CD4-positive, alpha-beta T cell treated with Interleukin-17A for 1 hour (primary cell): ENCODE measurements around the gene APOE.
A peak's percentile ranks its signal among the peaks of the same experiment; 100 is the strongest.
"Not testable (repeated sequence)": the region's sequence is repeated elsewhere in the genome, so short reads cannot be mapped to it uniquely, and the experiment has no call there.

Experiments
- DNase-seq: peaks from one replicate; pipeline ENCODE4 v3.0.0-alpha.2; 2020

Gene APOE

DNA sequence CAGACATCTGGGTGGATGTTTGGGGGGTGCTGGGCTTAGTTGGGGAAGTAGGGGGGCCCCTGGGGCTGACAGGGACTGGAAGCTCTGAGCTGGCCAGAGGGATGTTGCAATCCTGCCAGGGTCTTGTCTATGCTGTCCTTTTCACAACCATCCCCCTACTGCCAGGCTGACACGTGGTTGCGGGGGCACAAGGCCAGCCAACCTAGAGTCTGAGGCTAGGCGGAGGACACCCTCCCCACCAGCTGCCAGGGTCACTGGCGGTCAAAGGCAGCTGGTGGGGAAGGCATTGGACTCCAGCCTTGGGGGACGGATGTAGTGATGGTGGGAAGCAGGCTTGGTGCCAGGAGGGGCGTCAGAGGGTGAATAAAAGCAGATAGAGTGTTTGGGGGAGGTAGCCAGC is 7.3 kb downstream of the APOE start:
- no peak for DNase-seq

DNA sequence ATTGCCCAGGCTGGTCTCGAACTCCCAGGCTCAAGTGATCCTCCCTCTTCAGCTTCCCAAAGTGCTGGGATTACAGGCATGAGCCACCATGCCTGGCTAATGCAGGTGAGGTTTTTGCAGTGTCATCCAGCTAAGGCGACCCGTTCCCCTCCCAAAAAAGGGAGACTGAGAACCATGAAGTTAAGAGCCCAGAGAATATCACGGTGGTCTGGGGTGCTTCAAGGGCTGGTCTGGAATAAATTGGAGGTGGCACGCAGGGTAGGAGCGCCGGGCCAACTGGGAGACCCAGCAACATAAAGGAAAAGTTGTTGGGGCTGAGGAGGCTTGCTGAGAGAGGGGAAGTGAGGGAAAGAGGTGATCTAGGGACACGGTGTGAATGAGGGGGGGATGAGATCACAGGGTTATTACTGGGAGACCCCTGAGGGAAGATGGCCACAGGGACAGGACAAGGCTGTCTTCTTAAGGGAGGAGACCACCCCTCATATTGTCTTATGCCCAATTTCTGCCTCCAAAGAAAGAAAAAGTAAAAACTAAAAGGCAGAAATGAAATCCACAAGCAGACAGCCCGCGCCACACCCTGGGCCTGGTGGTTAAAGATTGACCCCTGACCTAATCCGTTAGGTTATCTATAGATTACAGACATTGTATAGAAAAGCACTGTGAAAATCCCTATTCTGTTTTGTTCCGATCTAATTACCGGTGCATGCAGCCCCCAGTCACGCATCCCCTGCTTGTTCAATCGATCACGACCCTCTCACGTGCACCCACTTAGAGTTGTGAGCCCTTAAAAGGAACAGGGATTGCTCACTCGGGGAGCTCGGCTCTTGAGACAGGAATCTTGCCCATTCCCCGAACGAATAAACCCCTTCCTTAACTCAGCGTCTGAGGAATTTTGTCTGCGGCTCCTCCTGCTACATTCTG is 8.2 kb downstream of the APOE start:
- not testable (repeated sequence) for DNase-seq

DNA sequence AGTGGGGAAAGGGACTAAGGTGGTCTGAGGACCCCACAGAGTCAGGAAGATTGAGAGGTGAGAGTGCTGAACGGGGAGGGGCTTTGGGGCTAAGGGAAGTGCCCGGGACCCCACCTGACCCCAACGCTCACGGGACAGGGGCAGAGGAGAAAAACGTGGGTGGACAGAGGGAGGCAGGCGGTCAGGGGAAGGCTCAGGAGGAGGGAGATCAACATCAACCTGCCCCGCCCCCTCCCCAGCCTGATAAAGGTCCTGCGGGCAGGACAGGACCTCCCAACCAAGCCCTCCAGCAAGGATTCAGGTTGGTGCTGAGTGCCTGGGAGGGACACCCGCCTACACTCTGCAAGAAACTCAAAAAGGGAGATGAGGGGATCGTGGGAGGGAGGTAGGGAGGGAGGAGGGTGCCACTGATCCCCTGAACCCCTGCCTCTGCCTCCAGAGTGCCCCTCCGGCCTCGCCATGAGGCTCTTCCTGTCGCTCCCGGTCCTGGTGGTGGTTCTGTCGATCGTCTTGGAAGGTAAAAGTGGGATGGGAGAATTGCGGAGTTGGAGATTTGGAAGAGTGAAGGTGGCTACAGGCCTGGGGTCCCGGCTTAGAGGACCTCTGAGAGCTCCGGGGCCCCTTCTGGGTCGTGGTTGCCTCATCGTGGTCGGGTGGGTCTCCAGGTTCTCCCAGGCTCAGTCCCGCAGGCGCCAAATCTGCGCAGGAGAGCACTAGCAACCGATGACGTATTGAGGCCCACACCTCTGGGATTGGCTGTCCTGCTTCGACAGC is 9.0 kb downstream of the APOE start, which contains the start of gene APOC1:
TSS of gene APOC1 (plus strand) at position 176 of the 774 bp plus-strand sequence. CDS start at position 460, 284 bp downstream.
- peak; percentile 82 for DNase-seq

DNA sequence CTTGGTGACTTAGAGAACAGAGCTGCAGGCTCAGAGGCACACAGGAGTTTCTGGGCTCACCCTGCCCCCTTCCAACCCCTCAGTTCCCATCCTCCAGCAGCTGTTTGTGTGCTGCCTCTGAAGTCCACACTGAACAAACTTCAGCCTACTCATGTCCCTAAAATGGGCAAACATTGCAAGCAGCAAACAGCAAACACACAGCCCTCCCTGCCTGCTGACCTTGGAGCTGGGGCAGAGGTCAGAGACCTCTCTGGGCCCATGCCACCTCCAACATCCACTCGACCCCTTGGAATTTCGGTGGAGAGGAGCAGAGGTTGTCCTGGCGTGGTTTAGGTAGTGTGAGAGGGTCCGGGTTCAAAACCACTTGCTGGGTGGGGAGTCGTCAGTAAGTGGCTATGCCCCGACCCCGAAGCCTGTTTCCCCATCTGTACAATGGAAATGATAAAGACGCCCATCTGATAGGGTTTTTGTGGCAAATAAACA is 18.7 kb downstream of the APOE start:
- no peak for DNase-seq

DNA sequence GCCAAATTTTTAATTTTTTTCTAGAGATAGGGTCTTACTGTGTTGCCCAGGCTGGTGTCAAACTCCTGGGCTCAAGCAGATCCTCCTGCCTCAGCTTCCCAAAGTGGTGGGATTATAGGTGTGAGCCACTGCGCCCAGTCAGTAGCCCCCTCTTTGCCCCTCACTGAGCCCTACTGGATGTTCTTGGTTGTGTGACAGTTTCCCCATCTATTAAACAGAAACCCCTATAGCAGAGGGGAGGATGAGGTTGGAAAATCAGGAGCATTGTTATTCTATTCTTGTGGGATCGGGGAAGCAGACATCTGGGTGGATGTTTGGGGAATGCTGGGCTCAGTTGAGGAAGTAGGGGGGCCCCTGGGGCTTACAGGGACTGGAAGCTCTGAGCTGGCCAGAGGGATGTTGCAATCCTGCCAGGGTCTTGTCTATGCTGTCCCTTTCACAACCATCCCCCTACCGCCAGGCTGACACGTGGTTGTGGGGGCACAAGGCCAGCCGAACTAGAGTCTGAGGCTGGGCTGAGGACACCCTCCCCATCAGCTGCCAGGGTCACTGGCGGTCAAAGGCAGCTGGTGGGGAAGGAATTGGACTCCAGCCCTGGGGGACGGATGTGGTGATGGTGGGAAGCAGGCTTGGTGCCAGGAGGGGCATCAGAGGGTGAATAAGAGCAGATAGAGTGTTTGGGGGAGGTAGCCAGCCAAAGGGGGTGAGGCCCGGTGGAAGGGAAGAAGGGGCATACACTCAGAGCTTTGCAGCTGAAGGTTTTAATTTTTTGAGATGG is 19.7 kb downstream of the APOE start:
- DNase-seq = no peak

DNA sequence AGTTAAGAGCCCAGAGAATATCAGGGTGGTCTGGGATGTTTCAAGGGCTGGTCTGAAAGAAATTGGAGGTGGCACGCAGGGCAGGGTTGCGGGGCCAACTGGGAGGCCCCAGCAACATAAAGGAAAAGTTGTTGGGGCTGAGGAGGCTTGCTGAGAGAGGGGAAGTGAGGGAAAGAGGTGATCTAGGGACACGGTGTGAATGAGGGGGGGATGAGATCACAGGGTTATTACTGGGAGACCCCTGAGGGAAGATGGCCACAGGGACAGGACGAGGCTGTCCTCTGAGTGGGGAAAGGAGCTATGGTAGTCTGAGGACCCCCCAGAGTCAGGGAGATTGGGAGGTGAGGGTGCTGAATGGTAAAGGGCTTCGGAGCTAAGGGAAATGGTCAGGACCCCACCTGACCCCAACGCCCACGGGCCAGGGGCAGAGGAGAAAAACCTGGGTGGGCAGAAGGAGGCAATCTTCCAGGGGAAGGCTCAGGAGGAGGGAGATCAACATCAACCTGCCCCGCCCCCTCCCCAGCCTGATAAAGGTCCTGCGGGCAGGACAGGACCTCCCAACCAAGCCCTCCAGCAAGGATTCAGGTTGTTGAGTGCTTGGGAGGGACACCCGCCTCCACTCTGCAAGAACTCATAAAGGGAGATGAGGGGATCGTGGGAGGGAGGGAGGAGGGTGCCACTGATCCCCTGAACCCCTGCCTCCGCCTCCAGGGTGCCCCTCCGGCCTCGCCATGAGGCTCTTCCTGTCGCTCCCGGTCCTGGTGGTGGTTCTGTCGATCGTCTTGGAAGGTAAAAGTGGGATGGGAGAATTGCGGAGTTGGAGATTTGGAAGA is 20.9 kb downstream of the APOE start:
- not testable (repeated sequence) for DNase-seq

DNA sequence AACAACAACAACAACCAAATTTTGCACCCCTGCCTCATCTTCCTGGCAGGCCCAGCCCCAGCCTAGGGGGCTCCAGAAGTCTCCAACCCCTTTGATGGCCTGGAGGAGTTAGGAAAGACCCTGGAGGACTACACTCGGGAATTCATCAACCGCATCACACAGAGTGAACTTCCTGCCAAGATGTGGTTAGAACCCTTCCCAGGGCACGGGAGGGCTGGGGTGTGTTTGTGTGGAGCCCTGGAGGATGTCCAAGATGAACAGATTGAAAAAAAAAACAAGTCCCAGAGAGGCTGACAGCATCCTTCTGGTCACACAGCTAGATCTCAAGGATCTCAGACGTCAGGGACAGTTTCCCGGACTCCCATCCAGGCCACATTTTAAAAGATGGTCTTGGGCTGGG is 22.1 kb downstream of the APOE start:
- DNase-seq = no peak

DNA sequence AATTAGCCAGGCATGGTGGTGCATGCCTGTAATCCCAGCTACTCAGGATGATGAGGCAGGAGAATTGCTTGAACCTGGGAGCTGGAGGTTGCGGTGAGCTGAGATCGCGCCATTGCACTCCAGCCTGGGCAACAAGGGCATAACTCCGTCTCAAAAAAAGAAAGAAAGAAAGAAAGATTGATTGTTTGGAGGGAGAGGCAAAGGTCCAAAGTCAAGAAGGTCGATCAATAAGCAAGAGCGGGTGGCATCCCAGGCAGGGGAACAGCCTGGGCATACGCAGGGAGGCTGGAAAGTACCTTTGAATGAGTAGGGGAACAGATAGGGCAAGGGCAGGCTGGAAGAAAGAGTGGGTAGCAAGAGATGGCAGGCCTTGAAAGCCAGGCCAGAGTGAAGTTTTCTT is 24.5 kb downstream of the APOE start:
- DNase-seq = no peak

DNA sequence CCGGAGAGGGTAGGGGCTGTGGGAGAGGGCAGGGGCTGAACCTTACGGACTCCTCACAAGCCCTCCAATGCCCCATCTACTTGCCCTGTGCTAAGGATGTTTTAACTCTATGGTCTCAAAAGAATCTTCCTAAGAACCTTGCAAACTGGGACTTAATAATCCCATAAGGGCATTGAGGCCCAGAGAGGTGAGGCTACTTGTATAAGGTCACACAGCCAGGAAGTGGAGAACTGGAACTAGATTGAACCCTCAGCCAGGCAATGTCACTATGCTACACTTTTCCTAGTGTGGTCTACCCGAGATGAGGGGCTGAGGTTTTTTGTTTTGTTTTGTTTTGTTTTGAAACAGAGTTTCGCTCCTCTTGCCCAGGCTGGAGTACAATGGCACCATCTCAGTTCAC is 25.9 kb downstream of the APOE start:
- DNase-seq = no peak

DNA sequence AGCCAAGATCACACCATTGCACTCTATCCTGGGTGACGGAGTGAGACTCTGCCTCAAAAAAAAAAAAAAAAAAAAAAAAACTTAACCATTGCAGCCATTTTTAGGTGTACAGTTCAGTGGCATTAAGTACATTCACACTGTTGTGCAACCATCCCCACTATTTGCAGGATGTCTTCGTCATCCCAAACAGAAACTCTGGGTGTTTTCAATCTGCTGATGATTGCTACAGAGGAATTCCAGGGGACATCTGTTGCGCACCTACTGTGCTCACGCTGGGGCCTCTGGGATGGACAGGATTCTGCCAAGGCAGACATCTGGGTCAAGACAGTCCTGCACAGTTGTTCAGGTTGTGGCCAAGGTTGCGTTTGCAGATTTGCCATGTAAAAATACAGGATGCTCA is 34.1 kb downstream of the APOE start:
- no peak for DNase-seq

DNA sequence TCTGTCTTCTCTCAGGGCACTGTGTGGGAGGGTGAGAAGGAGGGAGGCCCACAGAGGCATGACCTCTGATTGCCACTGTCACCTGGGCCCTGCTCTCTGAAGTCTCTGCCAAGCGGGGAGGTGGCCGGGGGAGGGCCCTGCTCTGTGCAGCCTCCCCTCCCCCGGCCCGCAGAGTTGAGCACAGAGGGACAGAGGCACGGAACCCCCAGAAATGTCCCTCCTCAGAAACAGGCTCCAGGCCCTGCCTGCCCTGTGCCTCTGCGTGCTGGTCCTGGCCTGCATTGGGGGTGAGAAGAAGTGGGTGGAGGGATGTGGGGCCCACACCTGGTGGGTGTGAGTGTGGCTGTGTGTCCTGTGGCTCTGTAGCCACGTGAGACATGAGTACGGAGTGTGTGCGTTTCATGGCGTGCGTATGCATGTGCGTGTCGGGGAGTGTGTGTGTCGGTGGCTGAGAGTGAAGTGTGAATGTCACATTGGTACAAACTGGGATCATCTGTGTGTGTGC is 36.5 kb downstream of the APOE start, which contains the start of gene APOC4:
TSS of gene APOC4 (plus strand) at position 171 of the 505 bp plus-strand sequence. CDS start at position 212, 41 bp downstream.
- DNase-seq = no peak

DNA sequence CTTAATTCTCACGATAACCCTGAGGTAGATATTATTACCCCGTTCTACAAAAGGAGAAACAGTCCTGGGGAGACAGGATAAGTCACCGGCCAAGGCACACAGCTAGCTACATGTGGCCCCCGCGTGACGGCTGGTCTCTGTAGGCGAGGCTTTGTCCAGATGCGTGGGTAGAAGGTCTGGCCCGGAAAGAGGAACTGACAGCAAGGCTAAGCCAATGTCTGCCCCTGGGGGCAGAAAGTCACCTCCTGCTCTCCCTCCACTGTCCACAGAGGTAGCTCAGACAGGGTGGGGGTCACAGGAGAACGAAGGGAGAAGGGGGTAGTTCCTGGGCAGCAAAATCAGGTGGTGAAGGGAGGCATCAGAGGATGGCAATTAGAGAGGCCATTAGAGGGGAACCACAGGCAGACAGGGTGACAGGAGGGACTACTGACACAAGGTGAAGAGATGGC is 38.2 kb downstream of the APOE start:
- DNase-seq = no peak

DNA sequence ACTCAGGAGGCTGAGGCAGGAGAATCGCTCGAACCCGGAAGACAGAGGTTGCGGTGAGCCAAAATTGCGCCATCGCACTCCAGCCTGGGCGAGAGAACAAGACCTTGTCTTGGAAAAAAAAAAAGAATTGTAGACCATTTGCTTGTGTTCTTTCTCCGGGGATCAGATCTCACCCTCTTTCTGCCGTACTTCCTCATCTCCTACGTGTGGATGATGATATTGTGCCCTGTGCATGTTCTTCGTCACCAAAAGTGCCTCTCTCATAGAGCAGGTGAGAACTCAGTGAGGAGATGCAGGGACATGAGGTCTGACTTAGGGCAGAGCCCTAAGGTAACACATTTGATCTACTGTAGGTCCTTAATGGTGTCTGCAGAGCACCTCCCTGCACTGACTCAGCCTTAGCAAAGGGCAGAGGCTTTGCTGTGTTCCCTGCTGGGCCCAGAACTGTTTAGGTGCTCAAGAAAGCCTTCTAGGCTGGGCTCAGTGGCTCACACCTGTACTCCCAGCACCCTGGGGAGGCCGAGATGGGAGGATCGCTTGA is 41.5 kb downstream of the APOE start:
- no peak for DNase-seq

DNA sequence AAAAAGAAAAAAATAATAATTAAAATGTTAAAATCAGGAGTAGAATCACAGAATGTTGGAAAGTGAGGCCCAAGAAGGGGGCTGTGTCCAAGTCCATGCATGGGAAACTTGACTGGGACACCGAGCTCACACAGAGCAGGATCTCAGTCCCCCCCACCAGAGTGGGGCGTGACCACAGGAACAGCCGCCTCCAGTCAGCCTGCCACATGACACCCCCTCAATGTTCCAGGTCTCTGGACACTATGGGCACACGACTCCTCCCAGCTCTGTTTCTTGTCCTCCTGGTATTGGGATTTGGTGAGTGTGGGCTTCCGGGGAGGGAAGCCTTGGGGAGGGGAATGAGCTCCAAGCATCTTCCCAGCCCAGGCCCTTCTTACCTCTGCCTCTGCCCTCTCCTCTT is 42.6 kb downstream of the APOE start:
- no peak for DNase-seq

DNA sequence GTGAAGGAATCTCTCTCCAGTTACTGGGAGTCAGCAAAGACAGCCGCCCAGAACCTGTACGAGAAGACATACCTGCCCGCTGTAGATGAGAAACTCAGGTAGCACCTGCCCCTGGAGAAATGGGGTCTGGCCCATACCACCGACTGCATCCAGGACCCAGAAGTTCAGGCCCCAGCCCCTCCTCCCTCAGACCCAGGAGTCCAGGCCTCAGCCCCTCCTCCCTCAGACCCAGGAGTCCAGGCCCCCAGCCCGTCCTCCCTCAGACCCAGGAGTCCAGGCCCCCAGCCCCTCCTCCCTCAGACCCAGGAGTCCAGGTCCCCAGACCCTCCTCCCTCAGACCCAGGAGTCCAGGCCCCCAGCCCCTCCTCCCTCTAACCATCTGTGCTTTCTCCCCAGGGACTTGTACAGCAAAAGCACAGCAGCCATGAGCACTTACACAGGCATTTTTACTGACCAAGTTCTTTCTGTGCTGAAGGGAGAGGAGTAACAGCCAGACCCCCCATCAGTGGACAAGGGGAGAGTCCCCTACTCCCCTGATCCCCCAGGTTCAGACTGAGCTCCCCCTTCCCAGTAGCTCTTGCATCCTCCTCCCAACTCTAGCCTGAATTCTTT is 43.3 kb downstream of the APOE start:
- DNase-seq = no peak

DNA sequence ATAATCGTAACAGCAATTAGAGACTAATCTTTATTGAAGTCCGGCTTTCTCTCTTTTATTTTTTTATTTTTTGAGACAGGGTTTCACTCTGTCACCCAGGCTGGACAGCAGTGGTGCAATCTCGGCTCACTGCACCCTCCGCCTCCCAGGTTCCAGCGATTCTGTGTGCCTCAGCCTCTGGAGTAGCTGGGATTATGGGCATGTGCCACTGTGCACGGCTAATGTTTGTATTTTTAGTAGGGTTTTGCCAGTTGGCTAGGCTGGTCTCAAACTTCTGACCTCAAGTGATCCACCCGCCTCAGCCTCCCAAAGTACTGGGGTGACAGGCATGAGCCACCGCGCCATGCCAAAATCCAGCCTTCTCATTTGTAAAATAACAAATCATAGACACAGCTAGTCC is 44.0 kb downstream of the APOE start:
- no peak for DNase-seq

DNA sequence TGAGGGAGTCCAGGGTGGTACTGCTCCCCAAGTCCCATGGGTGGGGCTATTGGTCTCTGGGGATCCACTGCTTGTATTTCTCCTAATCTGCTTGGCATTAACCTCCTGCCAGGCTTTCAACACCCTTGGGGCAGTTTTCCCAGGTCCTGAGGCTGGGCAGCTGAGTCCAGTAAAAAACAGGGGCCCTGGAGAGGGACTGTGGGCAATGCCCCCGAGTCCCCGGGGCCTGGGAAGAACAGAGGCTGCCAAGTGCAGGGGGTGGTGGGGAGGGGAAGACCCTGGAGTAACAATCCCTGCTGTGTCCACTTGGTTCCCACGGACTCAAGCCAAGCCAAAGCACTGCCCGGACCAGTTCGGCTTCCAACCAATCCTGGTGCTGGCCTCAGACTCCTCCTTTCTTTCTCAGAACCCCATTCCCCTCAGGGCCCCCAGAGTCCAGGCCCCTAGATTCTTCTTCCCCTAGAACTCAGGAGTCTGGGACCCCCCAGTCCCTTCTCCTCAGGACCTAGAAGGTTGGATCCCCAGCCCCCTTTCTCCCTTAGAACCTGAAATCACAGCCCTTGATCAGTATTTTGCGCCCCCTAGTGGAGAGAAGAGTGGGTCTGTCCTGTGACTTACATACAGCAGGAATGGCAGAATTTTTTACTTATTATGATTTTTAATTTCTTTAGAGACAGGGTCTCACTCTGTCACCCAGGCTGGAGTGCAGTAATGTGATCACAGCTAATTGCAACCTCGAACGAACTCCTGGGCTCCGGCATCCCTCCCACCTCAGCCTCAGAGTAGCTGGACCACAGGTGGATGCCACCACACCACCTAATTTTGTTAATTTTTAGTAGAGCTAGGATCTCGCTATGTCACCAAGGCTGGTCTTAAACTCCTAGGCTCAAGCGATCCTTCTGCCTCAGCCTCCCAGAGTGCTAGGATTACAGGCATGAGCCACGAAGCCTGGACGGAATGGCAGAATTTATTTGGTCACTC is 45.9 kb downstream of the APOE start:
- peak; percentile 84 for DNase-seq

DNA sequence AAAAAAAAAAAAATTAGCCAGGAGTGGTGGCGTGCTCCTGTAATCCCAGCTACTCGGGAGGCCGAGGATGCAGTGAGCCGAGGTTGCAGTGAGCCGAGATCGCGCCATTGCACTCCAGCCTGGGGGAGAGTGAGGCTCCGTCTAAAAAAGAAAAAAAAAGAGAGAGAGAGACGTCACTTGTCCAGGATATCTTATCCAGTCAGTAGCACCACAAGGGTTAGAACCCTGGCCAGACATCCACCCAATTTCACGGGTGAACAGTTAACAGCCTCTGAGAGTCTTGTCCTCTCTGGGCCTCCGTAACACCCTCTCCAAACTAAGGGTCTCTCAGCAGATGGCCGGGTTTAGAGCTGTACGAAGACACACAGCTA is 48.7 kb downstream of the APOE start:
- DNase-seq = no peak

DNA sequence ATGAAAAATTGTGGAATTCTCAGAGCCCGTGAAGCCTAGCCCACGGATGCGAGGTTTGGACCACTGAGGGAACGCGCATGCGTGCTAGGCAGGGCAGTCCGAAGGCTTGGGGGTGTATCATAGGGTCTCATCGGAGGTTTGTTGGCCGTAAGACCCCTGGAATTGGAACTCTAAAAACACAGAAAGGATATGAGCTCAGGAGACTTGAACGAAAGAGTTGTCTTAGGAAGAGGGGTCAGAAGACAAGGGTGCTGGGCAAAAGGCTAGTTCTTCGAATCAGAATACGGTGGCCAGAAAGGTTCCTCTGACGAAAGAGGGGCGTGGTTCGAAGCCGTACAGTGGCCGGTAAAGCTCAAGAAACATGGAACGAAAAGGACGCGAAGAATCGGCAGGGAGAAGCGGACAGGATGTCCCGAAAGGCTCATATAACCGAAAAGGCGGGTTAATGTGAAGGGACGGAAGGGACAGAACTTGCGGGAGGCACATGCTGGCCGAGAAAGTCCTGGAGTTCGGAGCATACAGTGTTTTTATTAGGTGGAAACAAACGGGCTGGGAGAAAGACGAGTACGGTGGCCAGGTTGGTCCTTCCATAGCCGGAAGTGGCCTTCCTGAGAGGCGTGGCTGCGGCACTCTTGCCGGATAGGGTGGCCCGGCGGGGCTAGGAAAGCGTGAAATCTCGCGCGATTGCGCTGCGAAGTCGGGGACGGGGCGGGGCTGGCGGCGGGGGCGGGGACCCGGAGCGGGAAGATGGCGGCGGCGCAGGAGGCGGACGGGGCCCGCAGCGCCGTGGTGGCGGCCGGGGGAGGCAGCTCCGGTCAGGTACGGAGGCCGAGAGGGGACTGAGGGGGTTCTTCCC is 49.3 kb downstream of the APOE start, which contains the start of gene CLPTM1:
TSS of gene CLPTM1 (plus strand) at position 732 of the 856 bp plus-strand sequence. CDS start at position 748, 16 bp downstream.
- DNase-seq = peak; percentile 97
